SK-N-SH treated with all-trans-retinoic acid at 6 μM for 48 hours (cell line): Measurements from ENCODE around the gene ADARB2.

Experiments used
- ISL1 ChIP-seq: fragments of 250-450 bp; sonication (Bioruptor Pico); IDR thresholded peaks from 2 replicates; pipeline ENCODE4 v2.1.2; 2022; ENCODE audit warnings: mild to moderate bottlenecking, moderate library complexity
- SNAI2 ChIP-seq: fragments of 250-450 bp; sonication (Bioruptor Pico); IDR thresholded peaks from 2 replicates; pipeline ENCODE4 v1.5.0; 2020; ENCODE audit warnings: mild to moderate bottlenecking, moderate library complexity
- ZNF70 ChIP-seq: fragments of 450-650 bp; formaldehyde crosslinking; IDR thresholded peaks from 2 replicates; pipeline ENCODE4 v1.5.0; 2020; ENCODE audit warnings: mild to moderate bottlenecking, moderate library complexity
- ZNF8 ChIP-seq: fragments of 450-650 bp; formaldehyde crosslinking; IDR thresholded peaks from 2 replicates; pipeline ENCODE4 v1.5.0; 2020; ENCODE audit warnings: mild to moderate bottlenecking, moderate library complexity
- TF ChIP-seq, protein P1 (sequence below): fragments of 250-450 bp; sonication (Bioruptor Pico); IDR thresholded peaks from 2 replicates; pipeline ENCODE4 v1.5.1; 2021; ENCODE audit warnings: mild to moderate bottlenecking, moderate library complexity

DNA sequence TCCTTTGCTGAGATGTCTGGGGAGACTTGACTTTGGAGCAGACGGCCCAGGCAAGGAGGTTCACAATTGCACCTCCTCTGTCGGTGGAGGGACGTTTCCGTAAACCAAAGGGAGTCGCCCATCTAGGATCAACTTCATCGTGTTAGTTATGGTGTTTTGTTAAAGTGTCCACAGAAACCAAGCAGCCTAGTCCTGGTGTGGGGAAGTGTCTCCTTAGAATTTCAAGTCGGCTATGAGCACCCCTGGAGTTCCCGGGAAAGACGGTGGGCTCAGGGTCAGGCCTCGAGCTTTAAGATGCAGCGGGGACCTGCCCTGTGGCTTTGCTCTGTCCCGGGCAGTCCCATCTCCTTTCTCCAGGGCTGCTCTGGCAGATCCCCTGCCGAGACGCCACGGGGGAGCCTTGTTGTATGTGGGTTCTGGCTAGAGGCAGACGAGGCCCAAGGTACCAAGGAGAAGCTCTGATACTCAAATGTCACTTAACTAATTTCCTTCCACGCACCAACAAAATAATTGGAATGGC, 319.2 kb downstream of the ADARB2 start:
- TF ChIP-seq ZNF8 (CRISPR knock-in tag) = no peak
- no peak for TF ChIP-seq ISL1 (CRISPR knock-in tag)
- TF ChIP-seq SNAI2 (CRISPR knock-in tag) = no peak
- no peak for TF ChIP-seq ZNF70 (CRISPR knock-in tag)
- TF ChIP-seq, protein P1, sequence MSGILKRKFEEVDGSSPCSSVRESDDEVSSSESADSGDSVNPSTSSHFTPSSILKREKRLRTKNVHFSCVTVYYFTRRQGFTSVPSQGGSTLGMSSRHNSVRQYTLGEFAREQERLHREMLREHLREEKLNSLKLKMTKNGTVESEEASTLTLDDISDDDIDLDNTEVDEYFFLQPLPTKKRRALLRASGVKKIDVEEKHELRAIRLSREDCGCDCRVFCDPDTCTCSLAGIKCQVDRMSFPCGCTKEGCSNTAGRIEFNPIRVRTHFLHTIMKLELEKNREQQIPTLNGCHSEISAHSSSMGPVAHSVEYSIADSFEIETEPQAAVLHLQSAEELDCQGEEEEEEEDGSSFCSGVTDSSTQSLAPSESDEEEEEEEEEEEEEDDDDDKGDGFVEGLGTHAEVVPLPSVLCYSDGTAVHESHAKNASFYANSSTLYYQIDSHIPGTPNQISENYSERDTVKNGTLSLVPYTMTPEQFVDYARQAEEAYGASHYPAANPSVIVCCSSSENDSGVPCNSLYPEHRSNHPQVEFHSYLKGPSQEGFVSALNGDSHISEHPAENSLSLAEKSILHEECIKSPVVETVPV (CRISPR knock-in tag) = no peak
